ENCODE results near the gene THAP4. TPM values are rescaled to one million over a fixed set of nuclear protein-coding genes. Genes with fewer than 3 reads are reported as not detected.

THAP4 gene
- total and polyA plus RNA-seq, 2 of the 13 experiments (the other 11 are each of a cell fraction or from before 2014, with no cell fraction given) = 59.7 to 75.7 TPM

DNA sequence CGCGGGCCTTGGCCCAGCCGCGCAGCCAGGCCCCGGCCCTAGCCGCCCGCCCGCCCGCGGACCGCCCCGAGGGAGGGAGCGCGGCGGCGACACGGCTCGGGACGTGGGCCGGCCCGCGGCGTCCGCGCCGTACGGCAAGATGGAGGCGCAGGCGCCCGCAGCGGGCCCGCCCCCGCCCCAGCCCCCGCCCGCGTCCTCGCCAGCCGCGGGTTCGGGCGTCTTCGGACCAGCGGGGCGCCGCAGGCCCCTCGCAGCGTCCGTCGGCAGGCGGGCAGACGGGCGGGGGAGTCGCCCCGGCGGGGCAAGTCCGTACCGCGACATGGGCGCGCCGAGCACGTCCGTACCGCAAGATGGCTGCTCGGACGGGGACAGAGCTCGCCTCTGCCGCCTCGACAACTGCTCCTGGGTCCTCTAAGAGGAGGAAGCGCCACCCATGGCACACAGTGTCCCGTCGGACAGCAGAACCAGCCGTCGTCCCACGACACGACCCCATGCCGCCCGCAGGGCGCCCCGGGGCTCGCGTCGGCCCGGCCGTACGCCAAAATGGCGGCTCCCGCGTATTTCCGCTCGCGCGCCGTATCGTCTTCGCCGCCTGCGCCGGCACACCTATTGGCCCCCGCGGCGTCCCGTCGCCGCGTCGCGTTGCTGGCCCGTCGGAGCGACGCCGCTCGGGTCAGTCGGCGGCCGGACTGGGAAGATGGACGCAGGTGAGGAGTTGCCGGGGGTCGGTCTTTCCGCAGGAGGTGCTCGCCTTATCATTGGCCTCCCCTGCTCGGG is at the start of gene THAP4, which contains the start of gene ATG4B (continued):
- no peak for TF ChIP-seq ZNF577 (CRISPR knock-in tag; IDR thresholded peaks at IDR 0.05; ENCODE audit: borderline replicate concordance, low read depth)
- TF ChIP-seq, protein P1, sequence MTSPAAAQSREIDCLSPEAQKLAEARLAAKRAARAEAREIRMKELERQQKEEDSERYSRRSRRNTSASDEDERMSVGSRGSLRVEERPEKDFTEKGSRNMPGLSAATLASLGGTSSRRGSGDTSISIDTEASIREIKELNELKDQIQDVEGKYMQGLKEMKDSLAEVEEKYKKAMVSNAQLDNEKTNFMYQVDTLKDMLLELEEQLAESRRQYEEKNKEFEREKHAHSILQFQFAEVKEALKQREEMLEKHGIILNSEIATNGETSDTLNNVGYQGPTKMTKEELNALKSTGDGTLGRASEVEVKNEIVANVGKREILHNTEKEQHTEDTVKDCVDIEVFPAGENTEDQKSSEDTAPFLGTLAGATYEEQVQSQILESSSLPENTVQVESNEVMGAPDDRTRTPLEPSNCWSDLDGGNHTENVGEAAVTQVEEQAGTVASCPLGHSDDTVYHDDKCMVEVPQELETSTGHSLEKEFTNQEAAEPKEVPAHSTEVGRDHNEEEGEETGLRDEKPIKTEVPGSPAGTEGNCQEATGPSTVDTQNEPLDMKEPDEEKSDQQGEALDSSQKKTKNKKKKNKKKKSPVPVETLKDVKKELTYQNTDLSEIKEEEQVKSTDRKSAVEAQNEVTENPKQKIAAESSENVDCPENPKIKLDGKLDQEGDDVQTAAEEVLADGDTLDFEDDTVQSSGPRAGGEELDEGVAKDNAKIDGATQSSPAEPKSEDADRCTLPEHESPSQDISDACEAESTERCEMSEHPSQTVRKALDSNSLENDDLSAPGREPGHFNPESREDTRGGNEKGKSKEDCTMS (CRISPR knock-in tag; conservative IDR thresholded peaks at IDR 0.05) = no peak
- peak; percentile 37 for TF ChIP-seq CCDC6 (CRISPR knock-in tag; IDR thresholded peaks at IDR 0.05)
- TF ChIP-seq MEIS1 (CRISPR knock-in tag; IDR thresholded peaks at IDR 0.05; ENCODE audit: borderline replicate concordance) = peak; percentile 60
- no peak for TF ChIP-seq ZNF282 (IDR thresholded peaks at IDR 0.05; ENCODE audit: partially characterized antibody)
- TF ChIP-seq JDP2 (CRISPR knock-in tag; IDR thresholded peaks at IDR 0.05; ENCODE audit: borderline replicate concordance) = no peak
- TF ChIP-seq, protein P2, sequence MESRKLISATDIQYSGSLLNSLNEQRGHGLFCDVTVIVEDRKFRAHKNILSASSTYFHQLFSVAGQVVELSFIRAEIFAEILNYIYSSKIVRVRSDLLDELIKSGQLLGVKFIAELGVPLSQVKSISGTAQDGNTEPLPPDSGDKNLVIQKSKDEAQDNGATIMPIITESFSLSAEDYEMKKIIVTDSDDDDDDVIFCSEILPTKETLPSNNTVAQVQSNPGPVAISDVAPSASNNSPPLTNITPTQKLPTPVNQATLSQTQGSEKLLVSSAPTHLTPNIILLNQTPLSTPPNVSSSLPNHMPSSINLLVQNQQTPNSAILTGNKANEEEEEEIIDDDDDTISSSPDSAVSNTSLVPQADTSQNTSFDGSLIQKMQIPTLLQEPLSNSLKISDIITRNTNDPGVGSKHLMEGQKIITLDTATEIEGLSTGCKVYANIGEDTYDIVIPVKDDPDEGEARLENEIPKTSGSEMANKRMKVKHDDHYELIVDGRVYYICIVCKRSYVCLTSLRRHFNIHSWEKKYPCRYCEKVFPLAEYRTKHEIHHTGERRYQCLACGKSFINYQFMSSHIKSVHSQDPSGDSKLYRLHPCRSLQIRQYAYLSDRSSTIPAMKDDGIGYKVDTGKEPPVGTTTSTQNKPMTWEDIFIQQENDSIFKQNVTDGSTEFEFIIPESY (CRISPR knock-in tag; IDR thresholded peaks at IDR 0.05) = peak; percentile 36; the same call in 1 of the 2 replicates
- peak; percentile 87; the same call in 1 of the 2 replicates for TF ChIP-seq IRF9 (CRISPR knock-in tag; IDR thresholded peaks at IDR 0.05; ENCODE audit: borderline replicate concordance)
- TF ChIP-seq GABPA (IDR thresholded peaks at IDR 0.05; ENCODE audit: low read depth, low read length) = no peak
- TF ChIP-seq GABPA (CRISPR knock-in tag; IDR thresholded peaks at IDR 0.05; ENCODE audit: low read depth) = peak; percentile 79
- TF ChIP-seq STAT5B (CRISPR knock-in tag; IDR thresholded peaks at IDR 0.05) = 0 out of 2 replicates have a peak, but pooled peaks have one; percentile 59
- TF ChIP-seq ASH2L (IDR thresholded peaks at IDR 0.05; ENCODE audit: insufficient read length, low read depth, low read length) = peak; percentile 98
- peak; percentile 93 for TF ChIP-seq SAP130 (CRISPR knock-in tag; IDR thresholded peaks at IDR 0.05; ENCODE audit: low read depth)
- TF ChIP-seq U2AF1 (optimal IDR thresholded peaks at IDR 0.05; ENCODE audit: low read depth, low read length) = no peak
- peak; percentile 96 for TF ChIP-seq GABPB1 (CRISPR knock-in tag; IDR thresholded peaks at IDR 0.05)
- no peak for TF ChIP-seq TAF15 (IDR thresholded peaks at IDR 0.05; ENCODE audit: low read depth, low read length, poor library complexity, severe bottlenecking)
- no peak for TF ChIP-seq ZSCAN25 (CRISPR knock-in tag; IDR thresholded peaks at IDR 0.05)
- no peak for TF ChIP-seq DMTF1 (CRISPR knock-in tag; IDR thresholded peaks at IDR 0.05)
- TF ChIP-seq ZFP91 (CRISPR knock-in tag; IDR thresholded peaks at IDR 0.05; ENCODE audit: borderline replicate concordance) = peak; percentile 91
